Measurements from ENCODE around the gene GSE1.

GSE1 gene

GRCh38 chr16:85612801-85613603 lies at the start of gene GSE1:
Gene GSE1 (plus strand): TSS chr16:85613322. CDS start chr16:85613392, 70 bp downstream.
- peak; percentile 83 for DNase-seq

GRCh38 chr16:85563515-85564276 lies 49.4 kb upstream of the GSE1 start:
- DNase-seq: no peak

GRCh38 chr16:85564277-85565051 lies 48.7 kb upstream of the GSE1 start:
- peak; percentile 60 for DNase-seq

GRCh38 chr16:85565340-85565739 lies 47.8 kb upstream of the GSE1 start:
- no peak for DNase-seq

- DNase-seq: no peak
Observed at GRCh38 chr16:85565801-85566526, 47.2 kb upstream of the GSE1 start.

- DNase-seq: no peak
Observed at GRCh38 chr16:85566561-85567100, 46.5 kb upstream of the GSE1 start.

- no peak for DNase-seq
Observed at GRCh38 chr16:85567101-85567866, 45.8 kb upstream of the GSE1 start.

GRCh38 chr16:85567935-85568334 lies 45.2 kb upstream of the GSE1 start:
- no peak for DNase-seq

GRCh38 chr16:85568519-85568918 lies 44.6 kb upstream of the GSE1 start:
- DNase-seq: no peak

GRCh38 chr16:85569039-85569614 lies 44.0 kb upstream of the GSE1 start:
- DNase-seq: no peak

GRCh38 chr16:85569615-85570212 lies 43.4 kb upstream of the GSE1 start:
- DNase-seq: peak; percentile 44

- DNase-seq: peak; percentile 42
Observed at GRCh38 chr16:85570213-85570734, 42.8 kb upstream of the GSE1 start.

- DNase-seq: peak; percentile 35
Observed at GRCh38 chr16:85570735-85571562, 42.2 kb upstream of the GSE1 start.

- DNase-seq: no peak
Observed at GRCh38 chr16:85571563-85571812, 41.6 kb upstream of the GSE1 start.

- no peak for DNase-seq
Observed at GRCh38 chr16:85571813-85572619, 41.1 kb upstream of the GSE1 start.

- DNase-seq: no peak
Observed at GRCh38 chr16:85573045-85573695, 40.0 kb upstream of the GSE1 start.

- DNase-seq: no peak
Observed at GRCh38 chr16:85573696-85574641, 39.2 kb upstream of the GSE1 start.
